ENCODE measurements around the gene PF4V1. TPM values are rescaled to one million over a fixed set of nuclear protein-coding genes. Genes with fewer than 3 reads are reported as not detected.
"Not testable (repeated sequence)": the region's sequence is repeated elsewhere in the genome, so short reads cannot be mapped to it uniquely, and the experiment has no call there.

PF4V1 gene
- total RNA-seq, 2 donors from 2014 or later, result not detected

- peaks cover 6% of the 10 kb centered on the region for H3K27me3 Mint-ChIP-seq (ENCODE audit: low read depth)
- no peaks in the 10 kb centered on the region for H3K9me3 Mint-ChIP-seq
- H3K4me1 Mint-ChIP-seq (ENCODE audit: low read depth), result no peaks in the 10 kb centered on the region
- H3K4me3 Mint-ChIP-seq, result no peak overlapping the region
- H3K27ac Mint-ChIP-seq, result no peak overlapping the region
- H3K36me3 Mint-ChIP-seq (ENCODE audit: insufficient read depth in 2 of 2), result no peaks in the 10 kb centered on the region
- no peak for DNase-seq
- no peak for ATAC-seq (replicated peaks in 1 of 2)
Measured at GRCh38 chr4:73891739-73892405, 38.8 kb downstream of the PF4V1 start.

- Mint-ChIP-seq H3K9me3 (no peaks in the 10 kb centered on the region), H3K4me1 (ENCODE audit: low read depth) (no peaks in the 10 kb centered on the region), H3K27me3 (ENCODE audit: low read depth) (peaks cover 4% of the 10 kb centered on the region), H3K27ac (no peak overlapping the region), H3K4me3 (no peak overlapping the region), H3K36me3 (ENCODE audit: insufficient read depth in 2 of 2) (no peaks in the 10 kb centered on the region)
- DNase-seq, result no peak
- ATAC-seq (replicated peaks in 1 of 2), result no peak
Measured at GRCh38 chr4:73892966-73893365, 39.9 kb downstream of the PF4V1 start.

- Mint-ChIP-seq H3K9me3 (no peaks in the 10 kb centered on the region), H3K4me1 (ENCODE audit: low read depth) (no peaks in the 10 kb centered on the region), H3K36me3 (ENCODE audit: insufficient read depth in 2 of 2) (no peaks in the 10 kb centered on the region), H3K4me3 (no peak overlapping the region), H3K27ac (no peak overlapping the region), H3K27me3 (ENCODE audit: low read depth) (no peaks in the 10 kb centered on the region)
- DNase-seq (no peak), ATAC-seq (replicated peaks in 1 of 2) (no peak)
Measured at GRCh38 chr4:73894001-73894400, 40.9 kb downstream of the PF4V1 start.

GRCh38 chr4:73895201-73896175, 42.4 kb downstream of the PF4V1 start:
- ATAC-seq (replicated peaks in 1 of 2) (no peak), DNase-seq (no peak)
- peaks cover 2% of the 10 kb centered on the region in 2 donors for H3K9me3 Mint-ChIP-seq
- no peaks in the 10 kb centered on the region for H3K36me3 Mint-ChIP-seq (ENCODE audit: insufficient read depth in 2 of 2)
- H3K4me3 Mint-ChIP-seq, result no peak overlapping the region
- H3K4me1 Mint-ChIP-seq (ENCODE audit: low read depth), result no peaks in the 10 kb centered on the region
- H3K27ac Mint-ChIP-seq, result no peak overlapping the region
- H3K27me3 Mint-ChIP-seq (ENCODE audit: low read depth), result no peaks in the 10 kb centered on the region

GRCh38 chr4:73896416-73896815, 43.3 kb downstream of the PF4V1 start:
- Mint-ChIP-seq H3K27ac (no peak overlapping the region), H3K4me3 (no peak overlapping the region), H3K9me3 (peaks cover 2% of the 10 kb centered on the region in 2 donors), H3K4me1 (ENCODE audit: low read depth) (no peaks in the 10 kb centered on the region), H3K36me3 (ENCODE audit: insufficient read depth in 2 of 2) (no peaks in the 10 kb centered on the region), H3K27me3 (ENCODE audit: low read depth) (no peaks in the 10 kb centered on the region)
- DNase-seq (no peak), ATAC-seq (replicated peaks in 1 of 2) (no peak)

- Mint-ChIP-seq H3K27me3 (ENCODE audit: low read depth) (no peaks in the 10 kb centered on the region), H3K4me1 (ENCODE audit: low read depth) (no peaks in the 10 kb centered on the region), H3K4me3 (no peak overlapping the region), H3K9me3 (peaks cover 2% of the 10 kb centered on the region in 2 donors), H3K27ac (no peak overlapping the region), H3K36me3 (ENCODE audit: insufficient read depth in 2 of 2) (no peaks in the 10 kb centered on the region)
- no peak for ATAC-seq (replicated peaks in 1 of 2)
- no peak for DNase-seq
Measured at GRCh38 chr4:73897380-73898136, 44.5 kb downstream of the PF4V1 start.

- ATAC-seq (replicated peaks in 1 of 2); H3K9me3 Mint-ChIP-seq; H3K4me1 Mint-ChIP-seq (ENCODE audit: low read depth); H3K4me3 Mint-ChIP-seq; H3K27ac Mint-ChIP-seq; DNase-seq; H3K27me3 Mint-ChIP-seq (ENCODE audit: low read depth); H3K36me3 Mint-ChIP-seq (ENCODE audit: insufficient read depth in 2 of 2): not testable (repeated sequence)
Measured at GRCh38 chr4:73899338-73899737, 46.2 kb downstream of the PF4V1 start.

GRCh38 chr4:73901031-73901430, 47.9 kb downstream of the PF4V1 start:
- no peak overlapping the region for H3K27ac Mint-ChIP-seq
- H3K4me3 Mint-ChIP-seq, result no peak overlapping the region
- peaks cover 2% of the 10 kb centered on the region in 2 donors for H3K9me3 Mint-ChIP-seq
- no peaks in the 10 kb centered on the region for H3K4me1 Mint-ChIP-seq (ENCODE audit: low read depth)
- H3K36me3 Mint-ChIP-seq (ENCODE audit: insufficient read depth in 2 of 2), result no peaks in the 10 kb centered on the region
- H3K27me3 Mint-ChIP-seq (ENCODE audit: low read depth), result no peaks in the 10 kb centered on the region
- ATAC-seq (replicated peaks in 1 of 2) (no peak), DNase-seq (no peak)

- H3K27ac Mint-ChIP-seq, result no peak overlapping the region
Measured at GRCh38 chr4:73902038-73902637, 49.0 kb downstream of the PF4V1 start.

GRCh38 chr4:73902817-73903547, 49.9 kb downstream of the PF4V1 start:
- peaks cover 2% of the 10 kb centered on the region in 2 donors for H3K9me3 Mint-ChIP-seq
- H3K36me3 Mint-ChIP-seq (ENCODE audit: insufficient read depth in 2 of 2), result no peaks in the 10 kb centered on the region
- ATAC-seq (replicated peaks in 1 of 2) (no peak), DNase-seq (no peak)
- H3K4me3 Mint-ChIP-seq, result no peak overlapping the region
- H3K27me3 Mint-ChIP-seq (ENCODE audit: low read depth), result no peaks in the 10 kb centered on the region
- no peaks in the 10 kb centered on the region for H3K4me1 Mint-ChIP-seq (ENCODE audit: low read depth)
- no peak overlapping the region for H3K27ac Mint-ChIP-seq

More at GRCh38 chr4:73902038-73902637, 49.0 kb downstream of the PF4V1 start:
- H3K4me3 Mint-ChIP-seq, result no peak overlapping the region
- no peaks in the 10 kb centered on the region for H3K4me1 Mint-ChIP-seq (ENCODE audit: low read depth)
- DNase-seq (no peak), ATAC-seq (replicated peaks in 1 of 2) (no peak)
- peaks cover 2% of the 10 kb centered on the region in 2 donors for H3K9me3 Mint-ChIP-seq
- H3K36me3 Mint-ChIP-seq (ENCODE audit: insufficient read depth in 2 of 2), result no peaks in the 10 kb centered on the region
- H3K27me3 Mint-ChIP-seq (ENCODE audit: low read depth), result no peaks in the 10 kb centered on the region
